HG03575 (cell line): ENCODE measurements around the gene UTP14C.
"Not testable (repeated sequence)": the region's sequence is repeated elsewhere in the genome, so short reads cannot be mapped to it uniquely, and the experiment has no call there.

ENCODE experiments used
- ATAC-seq: cut with Tn5 transposase; IDR thresholded peaks from one replicate; pipeline ENCODE4 v1.9.1; 2021; ENCODE audit not compliant: unreplicated experiment, insufficient number of reproducible peaks, low FRiP score; ENCODE audit errors: extremely low read depth

UTP14C gene

GRCh38 chr13:52024481-52024880 is at the start of gene UTP14C:
Gene UTP14C, plus strand, starts transcription at chr13:52024691. Its CDS starts 4,114 bp downstream, at chr13:52028805.
- ATAC-seq, result no peak

GRCh38 chr13:51976423-51976822 is 48.1 kb upstream of the UTP14C start:
- ATAC-seq, result no peak

GRCh38 chr13:51976890-51977289 is 47.6 kb upstream of the UTP14C start:
- ATAC-seq, result no peak

- no peak for ATAC-seq
These were observed 46.9 kb upstream of the UTP14C start for GRCh38 chr13:51977625-51978024.

- no peak for ATAC-seq
These were observed 45.5 kb upstream of the UTP14C start for GRCh38 chr13:51978796-51979556.

- ATAC-seq, result no peak
These were observed 43.6 kb upstream of the UTP14C start for GRCh38 chr13:51980908-51981307.

- no peak for ATAC-seq
These were observed 43.1 kb upstream of the UTP14C start for GRCh38 chr13:51981355-51981754.

GRCh38 chr13:51983292-51983691 is 41.2 kb upstream of the UTP14C start:
- ATAC-seq, result not testable (repeated sequence)

- not testable (repeated sequence) for ATAC-seq
These were observed 39.6 kb upstream of the UTP14C start for GRCh38 chr13:51984904-51985303.

- ATAC-seq, result no peak
These were observed 35.4 kb upstream of the UTP14C start for GRCh38 chr13:51988988-51989618.

- no peak for ATAC-seq
These were observed 30.8 kb upstream of the UTP14C start for GRCh38 chr13:51993713-51994112.

GRCh38 chr13:51995677-51996551 is 28.6 kb upstream of the UTP14C start:
- ATAC-seq, result no peak

- no peak for ATAC-seq
These were observed 27.9 kb upstream of the UTP14C start for GRCh38 chr13:51996641-51997040.

GRCh38 chr13:51997186-51997585 is 27.3 kb upstream of the UTP14C start:
- no peak for ATAC-seq

- no peak for ATAC-seq
These were observed 26.7 kb upstream of the UTP14C start for GRCh38 chr13:51997641-51998330.

- ATAC-seq, result no peak
These were observed 25.6 kb upstream of the UTP14C start for GRCh38 chr13:51998723-51999509.

- no peak for ATAC-seq
These were observed 25.0 kb upstream of the UTP14C start for GRCh38 chr13:51999510-51999911.

GRCh38 chr13:51999921-52000320 is 24.6 kb upstream of the UTP14C start:
- no peak for ATAC-seq
